ENCODE data around the gene GABRB1.

- no peak for TF ChIP-seq CTCF (IDR thresholded peaks at IDR 0.05; ENCODE audit: extremely low read depth in 1 of 2, insufficient read depth in 1 of 2, low read depth in 1 of 2, low read length in 2 of 2)
- TF ChIP-seq POLR2A (IDR thresholded peaks at IDR 0.05; ENCODE audit: low read depth, low read length), result no peak
- no peak for TF ChIP-seq EZH2 (IDR thresholded peaks at IDR 0.05; ENCODE audit: borderline replicate concordance, low read depth, low read length, severe bottlenecking)
- no peak for TF ChIP-seq JUN (IDR thresholded peaks at IDR 0.05; ENCODE audit: borderline replicate concordance, insufficient read depth, insufficient read length, low read depth)
- TF ChIP-seq MYC (IDR thresholded peaks at IDR 0.05; ENCODE audit: low read depth, low read length), result no peak
- TF ChIP-seq MAX (IDR thresholded peaks at IDR 0.05; ENCODE audit: insufficient read depth, insufficient read length), result no peak
- TF ChIP-seq POLR2AphosphoS5 (IDR thresholded peaks at IDR 0.05; ENCODE audit: insufficient read depth, low read depth, low read length), result no peak
- TF ChIP-seq FOS (IDR thresholded peaks at IDR 0.05; ENCODE audit: borderline replicate concordance, insufficient read depth, low read length), result no peak
Observed at GRCh38 chr4:47309165-47309564, 277.8 kb downstream of the GABRB1 start.

All from endothelial cell of umbilical vein (primary cell).